GM18867 (cell line): ENCODE measurements around the gene IQCC.

Experiments used
- ATAC-seq: cut with Tn5 transposase; IDR thresholded peaks from one replicate; pipeline ENCODE4 v1.9.1; 2021; ENCODE audit warnings: mild to moderate bottlenecking, moderate library complexity; ENCODE audit not compliant: unreplicated experiment

IQCC gene

GRCh38 chr1:32195531-32195930, 9.9 kb upstream of the IQCC start:
- no peak for ATAC-seq

DNA sequence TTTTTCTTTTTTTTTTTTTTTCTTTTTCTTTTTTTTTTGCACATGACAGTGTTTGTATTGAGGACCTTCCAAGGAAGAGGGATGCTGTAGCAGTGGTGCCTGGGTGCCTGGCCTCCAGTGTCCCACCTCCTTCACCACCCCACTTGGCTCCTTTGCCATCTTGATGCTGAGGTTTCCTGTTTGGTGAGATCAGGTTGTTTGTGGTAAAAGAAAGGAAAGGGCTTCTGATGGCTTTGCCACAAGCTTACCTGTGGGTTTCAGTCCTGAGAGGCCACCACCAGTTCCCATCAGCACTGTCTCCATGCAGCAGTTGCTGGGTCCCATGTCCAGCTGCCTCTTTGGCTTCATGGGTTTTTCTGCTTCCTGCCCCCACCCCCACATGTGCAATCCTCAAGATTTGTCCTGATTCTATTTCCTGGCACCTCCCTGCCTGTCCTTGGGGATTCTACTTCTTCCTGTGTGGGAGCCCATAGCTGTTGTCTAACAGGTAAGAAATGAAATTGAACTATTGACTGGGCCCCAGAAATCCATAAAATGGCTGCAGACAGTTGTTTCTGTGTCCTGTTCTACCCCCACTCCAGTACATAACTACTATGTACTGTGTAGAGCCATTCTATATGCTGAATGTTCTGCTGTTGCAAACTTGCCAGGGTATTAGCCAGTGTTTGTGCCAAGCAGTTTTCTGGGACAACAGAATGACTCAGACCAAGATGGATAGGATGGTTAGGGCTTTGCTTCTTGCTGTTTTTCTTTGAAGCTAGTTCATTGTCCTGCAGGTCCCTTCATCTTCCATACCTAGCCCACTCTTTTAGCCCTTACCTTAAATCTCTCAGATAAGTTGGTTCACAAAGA, 9.3 kb upstream of the IQCC start:
- ATAC-seq = no peak

- no peak for ATAC-seq
These were observed 8.4 kb upstream of the IQCC start for GRCh38 chr1:32197074-32197473.

DNA sequence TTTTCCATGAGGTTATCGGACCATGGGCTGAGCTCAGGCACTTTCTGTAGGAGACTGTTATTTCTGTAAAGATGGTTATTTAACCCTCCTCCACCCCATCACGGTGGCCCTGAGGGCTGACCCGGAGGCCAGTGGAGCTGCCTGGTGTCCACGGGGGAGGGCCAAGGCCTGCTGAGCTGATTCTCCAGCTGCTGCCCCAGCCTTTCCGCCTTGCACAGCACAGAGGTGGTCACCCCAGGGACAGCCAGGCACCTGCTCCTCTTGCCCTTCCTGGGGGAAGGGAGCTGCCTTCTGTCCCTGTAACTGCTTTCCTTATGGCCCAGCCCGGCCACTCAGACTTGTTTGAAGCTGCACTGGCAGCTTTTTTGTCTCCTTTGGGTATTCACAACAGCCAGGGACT, 7.6 kb upstream of the IQCC start:
- ATAC-seq = no peak

- ATAC-seq = no peak
These were observed 7.0 kb upstream of the IQCC start for GRCh38 chr1:32198237-32199042.

GRCh38 chr1:32199043-32199716, 6.3 kb upstream of the IQCC start:
- no peak for ATAC-seq

DNA sequence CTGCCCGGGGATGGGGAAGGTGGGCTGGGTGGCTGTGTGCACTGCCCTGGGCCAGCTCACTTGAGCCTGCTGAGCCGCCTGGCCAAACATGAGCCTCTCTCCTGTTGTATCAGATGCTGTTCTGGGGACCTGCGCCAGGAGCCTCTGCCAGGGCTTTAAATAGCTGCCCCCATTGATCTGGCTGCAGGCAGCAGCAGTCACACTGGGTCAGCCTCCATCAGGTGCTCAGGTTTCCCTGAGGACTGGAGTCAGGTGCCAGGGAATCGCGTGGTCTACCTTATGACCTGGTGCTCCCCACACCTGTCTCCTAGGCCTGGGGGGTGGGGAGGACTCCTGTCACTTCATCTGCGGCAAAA, 5.8 kb upstream of the IQCC start:
- ATAC-seq = no peak

- peak; percentile 35 for ATAC-seq
These were observed 5.1 kb upstream of the IQCC start, which contains the start of gene CCDC28B for GRCh38 chr1:32200226-32201010. Gene CCDC28B (plus strand): TSS chr1:32200595. CDS start chr1:32201936, 1,341 bp downstream.

DNA sequence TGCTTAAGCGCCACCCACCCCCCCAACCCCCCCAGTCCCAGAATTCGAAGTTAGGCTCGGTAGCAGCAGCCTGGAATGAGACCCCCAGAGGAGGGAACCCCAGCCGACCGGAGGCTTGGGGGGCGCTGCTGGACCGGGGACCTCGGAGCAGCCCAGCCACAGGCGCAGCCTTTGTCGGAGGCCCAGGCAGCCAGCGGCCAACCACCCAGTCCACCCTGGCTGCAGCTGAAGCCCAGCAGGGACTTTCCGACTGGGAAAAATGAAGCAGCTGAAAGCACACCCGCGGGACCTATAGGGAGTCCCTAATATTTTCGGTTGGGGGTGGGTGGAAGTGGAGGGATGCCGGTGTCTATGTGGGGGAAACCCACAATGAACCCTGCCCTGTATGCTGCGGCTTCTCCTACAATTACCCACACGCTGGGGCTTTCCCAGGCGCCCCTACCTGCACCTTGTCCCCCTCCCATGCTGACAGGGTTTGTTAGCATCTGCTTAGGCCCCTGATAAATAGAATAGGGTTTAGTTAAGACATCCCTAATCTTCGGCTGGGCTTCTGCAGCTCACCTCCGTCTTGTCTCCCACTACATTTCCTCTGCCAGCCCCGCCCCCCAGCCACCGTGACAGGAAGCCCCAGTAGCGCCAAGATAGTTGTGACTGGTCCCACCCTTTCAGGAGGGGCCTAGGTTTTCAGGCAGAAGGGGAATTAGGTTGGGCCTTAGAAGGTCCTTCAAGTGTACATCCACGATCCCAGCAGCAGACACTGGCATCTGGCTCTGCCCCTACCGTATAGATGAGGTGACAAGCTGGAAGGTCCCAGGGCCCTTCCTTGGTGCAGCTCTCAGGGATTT, 4.2 kb upstream of the IQCC start:
- ATAC-seq = peak; percentile 33

GRCh38 chr1:32204943-32205361, 519 bp upstream of the IQCC start:
- no peak for ATAC-seq

GRCh38 chr1:32208469-32208868, 3.0 kb downstream of the IQCC start:
- no peak for ATAC-seq

DNA sequence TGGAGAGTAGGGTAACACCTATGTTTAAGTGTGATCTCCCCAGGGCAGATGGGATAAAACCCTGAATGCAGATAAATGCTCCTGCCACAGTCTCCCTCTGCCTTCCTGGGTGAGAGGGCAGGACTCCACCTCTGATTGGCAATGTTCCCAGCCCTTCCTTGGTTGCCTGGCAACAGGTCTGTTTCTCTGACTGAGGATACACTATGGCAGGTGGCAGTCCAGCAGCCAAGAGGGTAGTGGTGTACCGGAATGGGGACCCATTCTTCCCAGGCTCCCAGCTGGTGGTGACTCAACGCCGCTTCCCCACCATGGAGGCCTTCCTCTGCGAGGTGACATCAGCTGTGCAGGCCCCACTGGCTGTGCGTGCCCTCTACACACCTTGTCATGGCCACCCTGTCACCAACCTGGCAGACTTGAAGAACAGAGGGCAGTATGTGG, 3.4 kb downstream of the IQCC start, which contains the start of gene DCDC2B:
Gene DCDC2B (plus strand): TSS at position 199 of the 438 bp plus-strand sequence. CDS start 5 bp downstream, at position 204.
- no peak for ATAC-seq

GRCh38 chr1:32215629-32216480, 10.4 kb downstream of the IQCC start:
- ATAC-seq = no peak

GRCh38 chr1:32216566-32216965, 11.1 kb downstream of the IQCC start:
- ATAC-seq = no peak

- ATAC-seq = no peak
These were observed 13.6 kb downstream of the IQCC start for GRCh38 chr1:32219022-32219421.

DNA sequence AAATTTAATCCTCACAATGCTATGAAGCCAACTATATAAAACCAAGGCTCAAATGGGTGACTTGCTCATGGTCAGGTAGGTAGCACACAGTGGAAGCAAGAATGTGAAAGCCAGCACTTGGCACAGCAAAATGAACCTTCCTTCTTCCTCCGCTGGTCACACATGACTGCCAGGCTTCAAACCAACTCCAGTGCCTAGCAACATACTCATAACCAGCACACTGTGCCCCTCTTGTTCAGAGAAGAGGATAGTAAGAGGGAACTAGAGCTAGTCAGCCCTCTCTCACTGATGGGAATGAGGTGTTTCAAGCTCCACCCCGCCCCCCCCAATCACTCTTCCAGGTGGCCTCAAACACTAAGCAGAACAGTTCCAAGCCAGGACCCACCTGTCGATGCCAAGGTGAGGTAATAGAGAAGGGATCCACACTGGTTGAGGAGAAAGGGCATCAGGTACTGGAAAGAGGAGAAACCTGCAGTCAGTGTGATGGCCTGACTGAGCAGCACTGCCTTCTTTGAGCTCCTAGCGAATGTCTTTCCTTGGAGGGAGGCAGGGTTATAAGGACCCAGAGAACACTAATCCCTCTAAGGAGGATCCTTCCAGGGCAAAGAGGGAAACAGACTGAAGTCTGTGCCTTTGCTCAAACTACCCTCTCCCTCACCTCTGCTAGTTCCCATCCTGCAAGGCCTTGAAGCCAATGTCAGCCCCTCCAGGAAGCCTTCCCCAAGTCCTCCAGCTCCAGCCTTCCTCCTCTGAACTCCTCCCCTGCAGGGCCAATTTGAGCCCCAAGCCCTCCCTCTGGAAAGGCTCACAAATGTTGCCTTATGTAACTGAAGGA, 15.5 kb downstream of the IQCC start:
- ATAC-seq = no peak

- no peak for ATAC-seq
These were observed 16.1 kb downstream of the IQCC start for GRCh38 chr1:32221581-32221979.
